Uterus (tissue), 2 donors: ENCODE measurements around the gene ANKRD39.
"Not testable (repeated sequence)": the region's sequence is repeated elsewhere in the genome, so short reads cannot be mapped to it uniquely, and the experiment has no call there.

Experiments used
- CTCF ChIP-seq, 4 experiments: fragments of 200-600 bp in 2 of 4; fragments of 450-650 bp in 2 of 4; sonication (generic) in 2 of 4; IDR thresholded peaks; one replicate each; pipeline ENCODE4 v1.5.1; 2016 to 2019; ENCODE audit warnings: antibody characterized with exemption in 4 of 4, mild to moderate bottlenecking in 2 of 4, moderate library complexity in 1 of 4
- POLR2A ChIP-seq, 2 donors: fragments of 450-650 bp; IDR thresholded peaks; one replicate each; pipeline ENCODE4 v1.6.1; 2016; ENCODE audit warnings: antibody characterized with exemption in 2 of 2, mild to moderate bottlenecking in 1 of 2, moderate library complexity in 1 of 2

DNA sequence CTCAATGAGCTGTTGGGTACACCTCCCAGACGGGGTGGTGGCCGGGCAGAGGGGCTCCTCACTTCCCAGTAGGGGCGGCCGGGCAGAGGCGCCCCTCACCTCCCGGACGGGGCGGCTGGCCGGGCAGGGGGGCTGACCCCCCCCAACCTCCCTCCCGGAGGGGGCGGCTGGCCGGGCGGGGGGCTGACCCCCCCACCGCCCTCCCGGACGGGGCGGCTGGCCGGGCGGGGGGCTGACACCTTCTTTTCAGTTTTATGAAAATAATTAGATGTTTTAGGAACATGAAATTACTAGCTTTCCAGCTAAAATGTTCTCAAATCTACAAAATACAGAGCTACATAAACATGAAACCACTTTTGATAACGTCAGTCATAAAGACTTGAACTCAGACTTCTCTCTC, 51.9 kb downstream of the ANKRD39 start:
- not testable (repeated sequence) for TF ChIP-seq CTCF, POLR2A (IDR thresholded peaks at IDR 0.05)
